K562 (cell line): ENCODE results near the gene BTBD1. TPM values are rescaled to one million over a fixed set of nuclear protein-coding genes. Genes with fewer than 3 reads are reported as not detected.
A peak's percentile ranks its signal among the peaks of the same experiment; 100 is the strongest.

Experiments used
- BCL6 ChIP-seq: fragments of 250-450 bp; sonication (Bioruptor Pico); IDR thresholded peaks from 2 replicates; pipeline ENCODE4 v1.4.0; 2020
- CHD4 ChIP-seq: fragments of 200-600 bp; sonication (generic); IDR thresholded peaks from 3 replicates; pipeline ENCODE4 v1.6.1; 2012; ENCODE audit warnings: low read depth, mild to moderate bottlenecking, mixed read lengths, low read length, inconsistent platforms; ENCODE audit not compliant: insufficient read depth, insufficient replicate concordance, poor library complexity, severe bottlenecking
- ETV5 ChIP-seq: sonication (generic); formaldehyde crosslinking; IDR thresholded peaks from 2 replicates; pipeline ENCODE4 v1.4.0; 2020; ENCODE audit warnings: low read depth, mild to moderate bottlenecking, missing genetic modification reagents
- FIP1L1 ChIP-seq: fragments of 200-400 bp; formaldehyde crosslinking; IDR thresholded peaks from 2 replicates; pipeline ENCODE4 v1.6.1; 2018; ENCODE audit warnings: mild to moderate bottlenecking, low read depth, low read length; ENCODE audit not compliant: poor library complexity, severe bottlenecking
- FOXK2 ChIP-seq, 2 experiments: fragments of 450-650 bp; IDR thresholded peaks in 1 of 2; conservative IDR thresholded peaks in 1 of 2; 2 replicates each; pipeline ENCODE4 v1.6.1; 2016; ENCODE audit warnings: low read depth in 2 of 2, mild to moderate bottlenecking in 1 of 2
- GABPA ChIP-seq: fragments of 200-800 bp; sonication (Bioruptor generic); conservative IDR thresholded peaks from 2 replicates; pipeline ENCODE4 v1.6.1; 2016; ENCODE audit warnings: low read depth, missing genetic modification characterization, missing compliant biosample characterization
- HDAC6 ChIP-seq: IDR thresholded peaks from 2 replicates; pipeline ENCODE4 v1.6.1; 2012; ENCODE audit warnings: low read depth, mild to moderate bottlenecking, control low read depth, inconsistent platforms, low read length, moderate library complexity
- JUND ChIP-seq, 2 experiments: IDR thresholded peaks; 2 replicates in 1 of 2; 3 replicates in 1 of 2; pipeline ENCODE4 v1.6.1; 2011; ENCODE audit warnings: borderline replicate concordance in 2 of 2, low read depth in 2 of 2, low read length in 2 of 2, improper control_type of control experiment in 1 of 2, missing biosample characterization in 1 of 2, missing genetic modification characterization in 1 of 2, missing genetic modification reagents in 1 of 2
- KAT2B ChIP-seq: IDR thresholded peaks from one replicate; pipeline ENCODE4 v1.6.1; 2012; ENCODE audit warnings: low read depth, mild to moderate bottlenecking, control low read depth, inconsistent platforms, low read length, moderate library complexity
- L3MBTL2 ChIP-seq: fragments of 450-650 bp; IDR thresholded peaks from 2 replicates; pipeline ENCODE4 v1.6.1; 2016; ENCODE audit warnings: mild to moderate bottlenecking, moderate library complexity
- MAFG ChIP-seq: fragments of 450-650 bp; conservative IDR thresholded peaks from 2 replicates; pipeline ENCODE4 v1.6.1; 2016; ENCODE audit warnings: missing genetic modification characterization, missing compliant biosample characterization
- MAZ ChIP-seq, 2 experiments: fragments of 450-650 bp in 1 of 2; sonication (generic) in 1 of 2; formaldehyde crosslinking; IDR thresholded peaks in 1 of 2; conservative IDR thresholded peaks in 1 of 2; 2 replicates each; pipeline versions ENCODE4 v1.4.0 to v1.5.0; 2020; ENCODE audit warnings: mild to moderate bottlenecking in 1 of 2, missing genetic modification reagents in 1 of 2
- MYBL2 ChIP-seq, 2 experiments: fragments of 450-650 bp in 1 of 2; sonication (generic) in 1 of 2; formaldehyde crosslinking in 1 of 2; IDR thresholded peaks; 2 replicates each; pipeline versions ENCODE4 v1.6.1 to v1.8.1; 2017 to 2022; ENCODE audit warnings: borderline replicate concordance in 1 of 2, inconsistent platforms in 1 of 2, low read depth in 1 of 2, mild to moderate bottlenecking in 1 of 2, missing genetic modification reagents in 1 of 2, moderate library complexity in 1 of 2
- NR3C1 ChIP-seq: sonication (generic); formaldehyde crosslinking; IDR thresholded peaks from 2 replicates; pipeline ENCODE4 v1.8.1; 2022; ENCODE audit warnings: missing genetic modification reagents
- NRF1 ChIP-seq, 2 experiments: fragments of 450-650 bp; IDR thresholded peaks in 1 of 2; conservative IDR thresholded peaks in 1 of 2; 2 replicates each; pipeline ENCODE4 v1.6.1; 2014; ENCODE audit warnings: mild to moderate bottlenecking in 2 of 2
- RBM17 ChIP-seq: fragments of 200-400 bp; formaldehyde crosslinking; IDR thresholded peaks from 2 replicates; pipeline ENCODE4 v1.6.1; 2017; ENCODE audit warnings: low read depth, mild to moderate bottlenecking, low read length, borderline replicate concordance
- SP1 ChIP-seq: sonication (generic); formaldehyde crosslinking; IDR thresholded peaks from 2 replicates; pipeline ENCODE4 v1.8.1; 2022; ENCODE audit warnings: mild to moderate bottlenecking, missing genetic modification reagents
- ZBTB7A ChIP-seq: IDR thresholded peaks from 2 replicates; pipeline ENCODE4 v1.6.1; 2011; ENCODE audit warnings: low read depth, mild to moderate bottlenecking, low read length, moderate library complexity, borderline replicate concordance; ENCODE audit not compliant: control insufficient read depth
- ZNF699 ChIP-seq: fragments of 250-450 bp; sonication (Bioruptor Pico); IDR thresholded peaks from 2 replicates; pipeline ENCODE4 v1.8.0; 2021; ENCODE audit warnings: mild to moderate bottlenecking, moderate library complexity; ENCODE audit not compliant: insufficient replicate concordance
- ZSCAN29 ChIP-seq: fragments of 450-650 bp; IDR thresholded peaks from 2 replicates; pipeline ENCODE4 v1.6.1; 2017
- polyA plus RNA-seq, 8 experiments: library from polyadenylated mRNA; depleted of rRNA in 4 of 8; stranded (reverse) in 5 of 8; unstranded in 3 of 8; fragments of >200 nt; fragmentation: Nextera tagmentation in 2 of 8; fragmentation: Illumina TruSeq in 1 of 8; extraction: Ambion mirVana in 2 of 8; extraction: Trizol in 1 of 8; gene quantifications; 2 replicates each; pipeline versions ENCODE4 v1.2.1 to v1.2.3, GENCODE V29; 2011 to 2014; ENCODE audit warnings: inconsistent platforms in 1 of 8, missing spikeins in 1 of 8
- total RNA-seq, 7 experiments: library from RNA; depleted of rRNA in 6 of 7; stranded (reverse); fragments of >200 nt in 6 of 7; fragmentation: Illumina TruSeq in 2 of 7; extraction: Trizol in 2 of 7; gene quantifications; 2 replicates each; pipeline versions ENCODE4 v1.2.1 to v1.2.3, GENCODE V29; 2011 to 2021; ENCODE audit warnings: low replicate concordance in 1 of 7

The BTBD1 gene
- total and polyA plus RNA-seq, 9 of the 15 experiments (the other 6 are each of a cell fraction or from before 2014, with no cell fraction given) = 19.4 to 106 (median 90.4) TPM

DNA sequence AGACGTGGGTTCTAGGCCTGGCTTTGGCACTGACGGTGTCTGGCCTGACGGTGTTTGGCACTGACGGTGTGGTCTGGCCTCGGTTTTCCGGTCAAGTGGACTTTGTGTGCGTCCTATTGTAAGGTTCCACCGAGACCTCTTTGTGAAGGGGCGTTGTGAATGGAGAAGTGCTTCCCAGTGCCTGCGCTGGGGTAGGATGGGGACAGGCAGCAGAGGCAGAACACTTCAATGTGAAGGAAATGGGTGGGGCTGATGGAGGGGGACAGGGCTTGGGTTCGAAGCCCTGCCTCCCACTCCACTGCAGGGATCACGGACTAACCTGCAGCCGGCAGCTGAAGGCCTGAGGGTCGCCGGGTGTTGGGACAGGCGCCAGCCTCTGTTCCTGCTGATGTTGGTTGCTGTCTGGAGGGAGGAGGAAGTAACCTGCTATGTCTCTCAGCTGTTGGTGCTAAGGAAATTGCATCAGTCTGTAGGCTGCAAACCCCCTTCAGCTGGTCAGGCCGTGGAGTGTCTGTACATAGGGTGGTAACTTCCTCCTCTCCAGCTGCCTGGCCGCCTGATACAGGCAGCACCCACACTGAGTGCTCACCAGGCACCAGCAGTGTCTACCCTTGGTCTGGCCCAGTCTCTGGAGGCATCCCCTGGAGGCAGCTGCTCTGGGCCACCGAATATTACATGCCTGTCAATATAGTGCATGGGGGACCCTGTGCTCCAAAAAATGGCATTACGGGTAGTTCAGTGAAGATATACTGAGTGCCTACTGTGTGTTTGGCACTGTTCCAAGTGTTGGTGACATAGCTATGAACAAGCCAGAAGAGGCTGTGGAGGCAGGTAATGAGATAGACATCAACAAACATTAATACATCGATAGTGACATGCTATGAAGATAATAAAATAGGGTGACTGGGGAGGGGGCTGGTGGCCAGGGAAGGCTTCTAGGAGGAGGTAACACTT lies 41.5 kb upstream of the BTBD1 start (continued):
- no peak for TF ChIP-seq MAFG (tag)
- TF ChIP-seq KAT2B = no peak
- peak; percentile 63; the same call in 1 of the 2 replicates for TF ChIP-seq ETV5
- TF ChIP-seq JUND (IDR thresholded peaks at IDR 0.05; ENCODE audit: borderline replicate concordance, low read depth, low read length) = peak; percentile 71
- TF ChIP-seq JUND (tag; IDR thresholded peaks at IDR 0.05; ENCODE audit: borderline replicate concordance, low read depth, low read length) = no peak
- no peak for TF ChIP-seq HDAC6
- TF ChIP-seq MAZ (CRISPR knock-in tag; conservative IDR thresholded peaks at IDR 0.05 in 1 of 2, IDR thresholded peaks at IDR 0.05 in 1 of 2) = peak in 1 of 2 experiments; percentile 52; a peak in 2 of 4 replicates
- no peak for TF ChIP-seq ZNF699 (CRISPR knock-in tag)
- 0 out of 4 replicates have a peak, but pooled peaks have one; percentile 15 to 19 for TF ChIP-seq FOXK2 (conservative IDR thresholded peaks at IDR 0.05 in 1 of 2, IDR thresholded peaks at IDR 0.05 in 1 of 2; ENCODE audit: low read depth in 2 of 2)
- TF ChIP-seq SP1 (CRISPR knock-in tag) = no peak
- no peak for TF ChIP-seq NR3C1
- no peak for TF ChIP-seq RBM17
- TF ChIP-seq ZSCAN29 = no peak
- no peak for TF ChIP-seq FIP1L1
- no peak for TF ChIP-seq ZBTB7A
- no peak for TF ChIP-seq MYBL2 (IDR thresholded peaks at IDR 0.05; ENCODE audit: low read depth)
- TF ChIP-seq MYBL2 (CRISPR knock-in tag; IDR thresholded peaks at IDR 0.05; ENCODE audit: borderline replicate concordance) = no peak
- peak; percentile 68 for TF ChIP-seq GABPA (tag)
- TF ChIP-seq BCL6 = no peak
- peak; percentile 24 to 27; a peak in 1 of 4 replicates for TF ChIP-seq NRF1 (conservative IDR thresholded peaks at IDR 0.05 in 1 of 2, IDR thresholded peaks at IDR 0.05 in 1 of 2)
- peak; percentile 53; the same call in 1 of the 2 replicates for TF ChIP-seq L3MBTL2
- no peak for TF ChIP-seq CHD4
